Kidney tubule cell (primary cell): ENCODE measurements around the gene TEX44.

Experiments
- DNase-seq: peaks from one replicate; pipeline ENCODE4 v3.0.0-alpha.2; 2018; ENCODE audit warnings: low spot score

The TEX44 gene

GRCh38 chr2:231604685-231605606, 12.3 kb downstream of the TEX44 start:
- peak; percentile 97 for DNase-seq

GRCh38 chr2:231605607-231606091, 13.0 kb downstream of the TEX44 start:
- DNase-seq: no peak

GRCh38 chr2:231606941-231607340, 14.3 kb downstream of the TEX44 start:
- DNase-seq: no peak

GRCh38 chr2:231611273-231612108, 18.8 kb downstream of the TEX44 start:
- peak; percentile 97 for DNase-seq

- no peak for DNase-seq
These were observed 19.4 kb downstream of the TEX44 start for GRCh38 chr2:231612109-231612455.

GRCh38 chr2:231612456-231613330, 20.0 kb downstream of the TEX44 start:
- peak; percentile 99 for DNase-seq

GRCh38 chr2:231613331-231613662, 20.6 kb downstream of the TEX44 start:
- DNase-seq: no peak

GRCh38 chr2:231613663-231614558, 21.2 kb downstream of the TEX44 start:
- peak; percentile 92 for DNase-seq

GRCh38 chr2:231614559-231615057, 21.9 kb downstream of the TEX44 start:
- DNase-seq: no peak

GRCh38 chr2:231615058-231615671, 22.5 kb downstream of the TEX44 start:
- peak; percentile 23 for DNase-seq

- DNase-seq: no peak
These were observed 23.6 kb downstream of the TEX44 start for GRCh38 chr2:231616296-231616695.

GRCh38 chr2:231617059-231617926, 24.6 kb downstream of the TEX44 start:
- no peak for DNase-seq

GRCh38 chr2:231621051-231621879, 28.6 kb downstream of the TEX44 start:
- no peak for DNase-seq

GRCh38 chr2:231622963-231623362, 30.3 kb downstream of the TEX44 start:
- no peak for DNase-seq

- no peak for DNase-seq
These were observed 33.8 kb downstream of the TEX44 start for GRCh38 chr2:231626449-231626848.

- no peak for DNase-seq
These were observed 34.9 kb downstream of the TEX44 start for GRCh38 chr2:231627384-231628120.

GRCh38 chr2:231632559-231633142, 40.0 kb downstream of the TEX44 start:
- no peak for DNase-seq
